GM12865 (cell line): ENCODE measurements around the gene HRH4.

Source experiments
- DNase-seq: peaks from one replicate; pipeline ENCODE4 v3.0.0; 2010; ENCODE audit warnings: low read depth
- H3K4me3 ChIP-seq: 2 replicates; pipeline ENCODE4 v1.5.1; 2011; ENCODE audit warnings: mild to moderate bottlenecking, low read depth, low read length, control low read depth
- CTCF ChIP-seq: IDR thresholded peaks from 2 replicates; pipeline ENCODE4 v1.5.1; 2011; ENCODE audit warnings: low read length, control low read depth, low read depth, inconsistent platforms; ENCODE audit not compliant: insufficient read depth; ENCODE audit errors: missing control alignments

The HRH4 gene

GRCh38 chr18:24502667-24503523 lies 42.5 kb downstream of the HRH4 start:
- no peak overlapping the region for H3K4me3 ChIP-seq
- no peak for DNase-seq
- no peak for TF ChIP-seq CTCF

GRCh38 chr18:24504401-24504800 lies 44.0 kb downstream of the HRH4 start:
- H3K4me3 ChIP-seq = no peak overlapping the region
- DNase-seq = no peak
- no peak for TF ChIP-seq CTCF

- H3K4me3 ChIP-seq = no peak overlapping the region
- TF ChIP-seq CTCF = no peak
- DNase-seq = no peak
Measured at GRCh38 chr18:24506175-24506574, 45.7 kb downstream of the HRH4 start.

GRCh38 chr18:24509435-24509834 lies 49.0 kb downstream of the HRH4 start:
- DNase-seq = no peak
- no peak overlapping the region for H3K4me3 ChIP-seq
- no peak for TF ChIP-seq CTCF

- DNase-seq = peak; percentile 61
- H3K4me3 ChIP-seq = no peak overlapping the region
- peak; percentile 68 for TF ChIP-seq CTCF
Measured at GRCh38 chr18:24514439-24514838, 54.0 kb downstream of the HRH4 start.

GRCh38 chr18:24515721-24516120 lies 55.3 kb downstream of the HRH4 start:
- DNase-seq = no peak
- H3K4me3 ChIP-seq = no peak overlapping the region
- TF ChIP-seq CTCF = no peak

GRCh38 chr18:24516261-24516660 lies 55.8 kb downstream of the HRH4 start:
- DNase-seq = no peak
- TF ChIP-seq CTCF = no peak

More at GRCh38 chr18:24516261-24516660, 55.8 kb downstream of the HRH4 start:
- H3K4me3 ChIP-seq = no peak overlapping the region
